Endothelial cell of umbilical vein (primary cell): ENCODE results near the gene CELSR1.

Experiments used
- JUN ChIP-seq: IDR thresholded peaks from 2 replicates; pipeline ENCODE4 v1.6.1; 2011; ENCODE audit warnings: borderline replicate concordance, low read depth; ENCODE audit not compliant: insufficient read length, insufficient read depth
- POLR2A ChIP-seq: IDR thresholded peaks from 2 replicates; pipeline ENCODE4 v1.6.1; 2012; ENCODE audit warnings: low read depth, mild to moderate bottlenecking, control low read depth, low read length

- TF ChIP-seq JUN (no peak), POLR2A (no peak)
Measured at GRCh38 chr22:46428602-46429324, 108.7 kb downstream of the CELSR1 start.
